ENCODE results near the gene KRTAP4-4.

Gene KRTAP4-4

DNA sequence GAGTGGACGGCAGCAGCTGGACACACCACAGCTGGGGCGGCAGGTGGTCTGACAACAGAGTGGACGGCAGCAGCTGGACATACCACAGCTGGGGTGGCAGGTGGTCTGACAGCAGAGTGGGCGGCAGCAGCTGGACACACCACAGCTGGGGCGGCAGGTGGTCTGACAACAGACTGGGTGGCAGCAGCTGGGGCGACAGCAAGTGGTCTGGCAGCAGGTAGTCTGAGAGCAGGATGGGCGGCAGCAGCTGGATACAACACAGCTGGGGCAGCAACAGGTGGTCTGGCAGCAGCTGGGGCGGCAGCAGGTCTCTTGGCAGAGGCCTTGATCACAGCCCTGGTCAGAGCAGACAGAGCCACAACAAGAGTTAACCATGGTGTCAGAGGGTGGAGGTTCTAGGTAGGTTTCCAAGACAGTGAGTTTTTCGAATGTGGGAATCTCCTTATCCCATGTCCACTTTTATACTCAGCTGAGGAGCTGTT is 24.0 kb upstream of the KRTAP4-4 start, which contains the start of gene KRTAP4-1:
Gene KRTAP4-1, minus strand, starts transcription at position 432 of the 482 bp plus-strand sequence. Its CDS starts 57 bp downstream, at position 375.
- DNase-seq (ENCODE audit: low read depth): no peak
- no peak within 1 kb of the TSS for H3K4me3 ChIP-seq (ENCODE audit: low read length)
- TF ChIP-seq, protein P1, sequence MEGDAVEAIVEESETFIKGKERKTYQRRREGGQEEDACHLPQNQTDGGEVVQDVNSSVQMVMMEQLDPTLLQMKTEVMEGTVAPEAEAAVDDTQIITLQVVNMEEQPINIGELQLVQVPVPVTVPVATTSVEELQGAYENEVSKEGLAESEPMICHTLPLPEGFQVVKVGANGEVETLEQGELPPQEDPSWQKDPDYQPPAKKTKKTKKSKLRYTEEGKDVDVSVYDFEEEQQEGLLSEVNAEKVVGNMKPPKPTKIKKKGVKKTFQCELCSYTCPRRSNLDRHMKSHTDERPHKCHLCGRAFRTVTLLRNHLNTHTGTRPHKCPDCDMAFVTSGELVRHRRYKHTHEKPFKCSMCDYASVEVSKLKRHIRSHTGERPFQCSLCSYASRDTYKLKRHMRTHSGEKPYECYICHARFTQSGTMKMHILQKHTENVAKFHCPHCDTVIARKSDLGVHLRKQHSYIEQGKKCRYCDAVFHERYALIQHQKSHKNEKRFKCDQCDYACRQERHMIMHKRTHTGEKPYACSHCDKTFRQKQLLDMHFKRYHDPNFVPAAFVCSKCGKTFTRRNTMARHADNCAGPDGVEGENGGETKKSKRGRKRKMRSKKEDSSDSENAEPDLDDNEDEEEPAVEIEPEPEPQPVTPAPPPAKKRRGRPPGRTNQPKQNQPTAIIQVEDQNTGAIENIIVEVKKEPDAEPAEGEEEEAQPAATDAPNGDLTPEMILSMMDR (IDR thresholded peaks at IDR 0.05; ENCODE audit: insufficient read depth, low read depth, low read length, missing control alignments): no peak

DNA sequence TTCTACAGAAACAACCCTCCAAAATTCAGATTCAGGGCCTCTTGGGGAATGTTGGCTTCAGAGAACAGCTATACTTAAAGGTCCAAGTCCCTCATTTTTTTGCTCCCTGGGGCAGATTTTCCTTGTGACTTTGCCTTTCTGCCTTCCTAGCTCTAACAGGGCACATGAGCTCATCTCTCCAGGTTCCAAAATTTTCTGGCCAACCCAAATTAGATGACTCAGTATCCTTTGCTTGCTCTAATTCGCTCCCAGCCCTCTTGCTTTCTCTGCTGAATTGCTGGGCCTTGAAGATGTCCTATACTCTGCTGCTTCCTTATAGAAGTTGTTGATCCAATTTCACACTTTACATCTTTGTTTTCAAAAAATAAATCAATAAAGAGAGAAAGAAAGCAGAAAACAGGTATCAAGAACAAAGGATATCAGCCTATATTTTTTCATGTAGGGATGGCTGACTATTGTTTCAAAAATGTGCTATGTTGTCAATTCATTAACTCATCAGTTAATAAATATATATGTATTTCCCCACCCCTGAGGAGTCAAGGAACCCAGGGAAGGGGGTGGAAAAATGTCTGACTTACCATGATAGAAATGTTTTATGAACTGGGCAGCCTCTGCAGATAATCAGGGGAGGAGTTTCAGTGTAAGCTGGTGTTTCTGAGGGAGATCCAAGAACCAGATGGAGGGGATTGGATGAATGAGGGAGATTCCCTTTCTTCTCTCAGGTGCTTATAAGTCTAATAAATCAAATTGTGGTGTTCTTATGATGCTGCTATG is 18.5 kb upstream of the KRTAP4-4 start:
- H3K4me3 ChIP-seq (ENCODE audit: low read length): no peak overlapping the region
- TF ChIP-seq, protein P1 (IDR thresholded peaks at IDR 0.05; ENCODE audit: insufficient read depth, low read depth, low read length, missing control alignments): no peak
- DNase-seq (ENCODE audit: low read depth): peak; percentile 23

DNA sequence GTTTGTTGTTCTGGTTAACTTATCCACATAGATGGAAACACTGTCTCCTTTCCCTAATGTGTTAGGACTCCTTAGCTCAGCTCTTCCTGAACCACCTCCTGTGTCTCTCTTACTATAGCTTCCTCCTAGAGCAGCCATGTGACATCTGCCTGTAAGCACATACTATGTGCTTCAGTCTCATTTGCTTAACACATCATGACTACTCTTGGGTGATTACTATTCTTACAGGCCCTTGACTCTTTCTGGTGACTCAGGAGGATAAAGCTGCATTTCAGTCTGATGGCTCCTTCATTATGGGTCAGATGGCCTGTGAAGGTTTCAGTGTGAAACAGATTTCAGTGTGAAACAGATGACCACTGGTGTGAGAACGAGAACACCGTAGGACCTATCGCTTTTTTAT is 17.8 kb upstream of the KRTAP4-4 start:
- TF ChIP-seq, protein P1 (IDR thresholded peaks at IDR 0.05; ENCODE audit: insufficient read depth, low read depth, low read length, missing control alignments): no peak
- no peak overlapping the region for H3K4me3 ChIP-seq (ENCODE audit: low read length)
- peak; percentile 81 for DNase-seq (ENCODE audit: low read depth)

DNA sequence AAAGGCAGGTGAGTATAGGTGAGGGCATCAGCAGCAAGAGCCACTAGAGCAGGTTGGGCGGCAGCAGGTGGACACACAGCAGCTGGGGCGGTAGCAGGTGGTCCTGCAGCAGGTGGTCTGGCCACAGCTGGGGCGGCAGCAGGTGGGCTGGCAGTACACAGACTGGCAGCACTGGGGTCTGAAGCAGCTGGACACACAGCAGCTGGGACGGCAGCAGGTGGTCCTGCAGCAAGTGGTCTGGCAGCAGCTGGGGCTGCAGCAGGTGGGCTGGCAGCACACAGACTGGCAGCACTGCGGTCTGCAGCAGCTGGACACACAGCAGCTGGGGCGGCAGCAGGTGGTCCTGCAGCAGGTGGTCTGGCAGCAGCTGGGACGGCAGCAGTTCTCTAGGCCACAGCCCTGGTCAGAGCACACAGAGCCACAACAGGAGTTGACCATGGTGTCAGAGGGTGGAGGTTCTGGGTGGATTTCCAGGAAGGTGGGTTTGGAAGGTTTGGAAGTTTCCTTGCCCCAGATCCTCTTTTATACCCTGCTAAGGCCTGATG is 17.3 kb upstream of the KRTAP4-4 start, which contains the start of gene KRTAP4-2:
Gene KRTAP4-2, minus strand, starts transcription at position 495 of the 545 bp plus-strand sequence. Its CDS starts 57 bp downstream, at position 438.
- H3K4me3 ChIP-seq (ENCODE audit: low read length): no peak within 1 kb of the TSS
- TF ChIP-seq, protein P1 (IDR thresholded peaks at IDR 0.05; ENCODE audit: insufficient read depth, low read depth, low read length, missing control alignments): no peak
- DNase-seq (ENCODE audit: low read depth): no peak

DNA sequence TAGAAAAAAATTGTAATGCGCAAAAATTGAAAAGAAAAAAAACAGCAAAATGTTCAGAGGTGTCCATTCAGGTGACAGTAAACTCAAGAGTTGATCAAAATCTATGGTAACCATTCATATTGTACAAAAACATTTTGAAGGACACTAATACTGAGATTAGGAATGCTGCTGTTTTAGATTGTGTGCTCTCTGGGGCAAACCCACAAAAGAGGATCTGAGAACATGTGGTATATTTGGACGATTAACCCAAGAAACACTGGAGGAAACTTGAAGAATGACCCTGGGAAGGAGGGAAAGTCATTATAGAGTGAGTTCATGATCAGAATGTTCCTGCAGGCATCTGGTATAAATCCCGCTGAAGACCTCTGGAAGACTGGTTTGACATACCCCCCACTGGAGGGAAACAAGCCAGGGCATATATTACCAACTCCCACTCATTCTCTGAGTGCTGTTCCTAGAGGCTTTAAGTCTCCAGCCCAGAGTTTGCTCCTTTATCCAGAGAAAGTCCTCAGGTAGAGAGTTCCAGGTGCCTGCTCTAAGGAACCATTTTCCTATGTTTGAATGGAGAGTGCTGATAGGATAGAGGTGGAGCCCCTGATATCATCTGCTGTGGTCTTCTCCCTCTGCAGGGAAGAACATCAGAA is 16.3 kb upstream of the KRTAP4-4 start:
- TF ChIP-seq, protein P1 (IDR thresholded peaks at IDR 0.05; ENCODE audit: insufficient read depth, low read depth, low read length, missing control alignments): no peak
- DNase-seq (ENCODE audit: low read depth): no peak
- H3K4me3 ChIP-seq (ENCODE audit: low read length): no peak overlapping the region

DNA sequence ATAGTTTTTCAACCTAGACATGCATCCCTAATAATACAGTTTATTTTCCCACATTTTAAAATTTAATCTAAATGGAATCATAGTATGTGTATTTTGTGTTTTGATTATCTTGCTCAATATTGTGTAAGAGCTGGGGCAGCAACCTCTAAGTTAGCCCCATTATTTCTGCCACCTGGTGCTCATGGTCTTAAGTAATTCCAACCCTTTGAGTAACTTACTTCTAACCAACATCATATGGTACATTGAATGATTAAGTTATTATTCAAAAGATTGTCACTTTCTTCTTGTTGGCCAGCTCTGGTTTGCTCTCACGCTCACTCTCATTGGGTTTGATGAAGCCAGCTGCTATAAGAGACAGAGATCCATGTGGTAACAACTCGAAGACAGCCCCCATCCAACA is 11.3 kb upstream of the KRTAP4-4 start:
- TF ChIP-seq, protein P1 (IDR thresholded peaks at IDR 0.05; ENCODE audit: insufficient read depth, low read depth, low read length, missing control alignments): no peak
- no peak for DNase-seq (ENCODE audit: low read depth)
- H3K4me3 ChIP-seq (ENCODE audit: low read length): no peak overlapping the region
